Measurements from ENCODE around the gene SCAND1.

Gene SCAND1

DNA sequence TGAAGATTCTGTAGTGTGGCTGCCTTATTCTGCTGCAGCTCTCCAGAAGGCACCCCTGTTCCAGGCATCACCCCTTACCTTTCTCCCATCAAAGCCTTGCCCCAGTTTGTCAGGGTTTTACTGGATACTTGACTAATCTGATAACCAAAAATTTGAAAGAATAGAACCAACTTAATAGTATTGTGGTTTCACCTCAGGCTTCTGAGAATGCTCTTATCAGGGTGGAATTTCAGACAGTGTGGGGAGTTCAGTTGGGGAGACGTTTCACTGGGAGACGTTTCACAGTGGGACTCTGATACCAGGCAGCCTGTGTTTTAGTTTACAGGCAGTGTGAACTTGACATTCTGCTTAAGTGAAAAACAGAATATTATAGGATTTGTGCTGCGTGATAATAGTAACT is 50.5 kb downstream of the SCAND1 start:
- H3K4me1 ChIP-seq (ENCODE audit: control insufficient read depth, low read depth, low read length) = peaks cover 15% of the 10 kb centered on the region
- no peaks in the 10 kb centered on the region for H3K27me3 ChIP-seq (ENCODE audit: control insufficient read depth, insufficient read depth, low read length)
- no peak overlapping the region for H3K9ac ChIP-seq (ENCODE audit: low read length)
- H3K4me3 ChIP-seq (ENCODE audit: low read length) = no peak overlapping the region
- H3K9me3 ChIP-seq (ENCODE audit: control insufficient read depth, low read depth, low read length) = no peaks in the 10 kb centered on the region
- H3K27ac ChIP-seq (ENCODE audit: low read length) = no peak overlapping the region
- peaks cover 11% of the 10 kb centered on the region for H3K36me3 ChIP-seq (ENCODE audit: control insufficient read depth, low read depth, low read length)
